Esophagus squamous epithelium (tissue), 4 donors: Measurements from ENCODE around the gene WIPF3.
A peak's percentile ranks its signal among the peaks of the same experiment; 100 is the strongest.

Source experiments
- CTCF ChIP-seq, 6 experiments: fragments of 450-650 bp in 4 of 6; fragments of 200-600 bp in 2 of 6; sonication (generic) in 2 of 6; IDR thresholded peaks; one replicate each; pipeline ENCODE4 v1.5.1; 2016 to 2019; ENCODE audit warnings: antibody characterized with exemption in 6 of 6, mild to moderate bottlenecking in 4 of 6, moderate library complexity in 4 of 6
- POLR2A ChIP-seq, 4 donors: fragments of 450-650 bp; IDR thresholded peaks; one replicate each; pipeline ENCODE4 v1.6.1; 2017; ENCODE audit warnings: antibody characterized with exemption in 4 of 4, mild to moderate bottlenecking in 4 of 4, moderate library complexity in 3 of 4

DNA sequence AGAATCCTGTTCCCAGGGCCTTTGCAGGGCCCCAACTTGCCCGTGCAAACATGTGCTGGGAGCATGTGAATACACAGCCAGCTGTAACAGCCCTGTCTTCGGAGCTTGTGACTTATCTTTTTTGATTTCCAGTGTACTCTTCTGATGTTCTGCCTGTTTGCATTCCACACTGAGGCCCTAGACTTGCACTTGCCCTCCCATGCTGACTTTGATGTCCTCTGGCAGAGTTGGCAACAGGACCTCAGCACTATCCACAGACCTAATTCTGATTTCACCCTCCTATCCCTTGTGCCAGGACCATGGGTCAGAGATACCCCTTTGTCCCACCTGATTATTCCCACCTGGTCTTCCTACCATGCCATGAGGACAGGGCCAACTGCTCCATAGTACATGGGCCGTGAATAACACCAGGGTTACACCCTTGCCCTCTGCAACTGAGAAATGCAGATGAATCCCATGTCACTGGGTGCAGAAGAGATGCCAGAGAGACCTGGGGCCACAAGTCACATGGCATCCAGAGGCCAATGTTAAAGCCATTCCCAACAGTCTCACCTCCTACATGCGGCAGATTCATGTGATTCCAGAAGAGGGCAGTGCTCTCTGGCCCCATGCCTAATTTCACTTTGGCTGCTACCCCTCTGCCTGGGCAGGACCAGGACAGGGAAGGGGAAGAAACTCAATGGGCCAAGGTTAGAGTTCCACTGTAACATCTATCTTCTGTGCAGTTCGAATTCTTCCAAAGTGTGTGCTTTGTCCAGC lies 140.3 kb downstream of the WIPF3 start:
- TF ChIP-seq CTCF (IDR thresholded peaks at IDR 0.05) (peak in 3 of 6 experiments; percentile 18 to 41 (median 19)), POLR2A (IDR thresholded peaks at IDR 0.05) (no peak)
